Activated naive CD4-positive, alpha-beta T cell treated with anti-CD3 and anti-CD28 coated beads, Interleukin-2, amount 10 ng/mL, durations not matched to agents 7 days and 5 days (primary cell): ENCODE measurements around the gene RAB40B.

Source experiments
- CTCF ChIA-PET: fragments of 350-600 bp; sonication (Branson Sonifier 250); formaldehyde crosslinking; loops from one replicate; lab custom pipeline; 2021; ENCODE audit warnings: antibody characterized with exemption; lab: Charles Lee
- DNase-seq: peaks from one replicate; pipeline ENCODE4 v3.0.0-alpha.2; 2020
- H3K27ac Mint-ChIP-seq: one replicate; pipeline ENCODE4 v1.8.0; 2021; ENCODE audit warnings: mild to moderate bottlenecking, moderate library complexity, mixed read lengths
- H3K27me3 Mint-ChIP-seq: one replicate; pipeline ENCODE4 v1.8.0; 2021; ENCODE audit warnings: mild to moderate bottlenecking, mixed read lengths
- H3K36me3 Mint-ChIP-seq: one replicate; pipeline ENCODE4 v1.8.0; 2021; ENCODE audit warnings: mixed read lengths
- H3K4me1 Mint-ChIP-seq: one replicate; pipeline ENCODE4 v1.8.0; 2021; ENCODE audit warnings: mixed read lengths
- H3K4me3 Mint-ChIP-seq: one replicate; pipeline ENCODE4 v1.8.0; 2021; ENCODE audit warnings: mild to moderate bottlenecking, moderate library complexity, mixed read lengths
- H3K9me3 Mint-ChIP-seq: one replicate; pipeline ENCODE4 v1.8.0; 2021; ENCODE audit warnings: mixed read lengths

The RAB40B gene

DNA sequence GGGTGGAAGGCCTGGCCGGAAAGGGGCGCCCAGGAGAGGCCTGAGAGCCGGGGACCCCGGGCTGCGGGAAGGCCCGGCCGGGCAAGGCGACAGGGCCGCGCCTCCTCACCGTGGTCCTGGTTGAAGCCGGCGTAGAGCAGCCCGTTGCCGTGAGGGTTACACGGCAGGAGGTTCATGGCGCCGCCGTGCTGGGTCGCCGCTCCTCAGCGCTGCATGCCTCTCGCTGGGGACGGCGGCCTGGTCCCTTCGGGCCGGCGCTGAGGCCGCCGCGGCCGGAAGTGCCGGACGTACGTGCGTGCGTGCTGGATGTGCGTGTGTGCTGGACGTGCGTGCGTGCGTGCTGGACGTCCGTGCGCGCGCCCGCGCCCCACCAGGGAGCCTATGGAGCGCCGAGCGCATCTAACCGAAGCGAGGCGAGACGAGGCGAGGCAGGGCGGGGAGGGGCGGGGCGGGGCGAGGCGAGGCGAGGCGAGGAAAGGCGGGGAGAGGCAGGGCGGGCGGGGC is 50.3 kb downstream of the RAB40B start, which contains the start of gene WDR45B:
WDR45B (minus strand) TSS at position 280 of the 504 bp plus-strand sequence; CDS start at position 176, 104 bp downstream.
- peaks cover 28% of the 10 kb centered on the region for H3K4me1 Mint-ChIP-seq
- CTCF ChIA-PET, result no interaction called here
- H3K9me3 Mint-ChIP-seq, result no peaks in the 10 kb centered on the region
- H3K4me3 Mint-ChIP-seq, result peak within 1 kb of the TSS; percentile 79
- peaks cover 17% of the 10 kb centered on the region for H3K36me3 Mint-ChIP-seq
- peaks cover 15% of the 10 kb centered on the region for H3K27me3 Mint-ChIP-seq
- H3K27ac Mint-ChIP-seq, result peak within 1 kb of the TSS; percentile 90
- peak; percentile 92 for DNase-seq

- H3K4me3 Mint-ChIP-seq, result peak overlapping the region; percentile 79
- no peaks in the 10 kb centered on the region for H3K9me3 Mint-ChIP-seq
- peaks cover 28% of the 10 kb centered on the region for H3K4me1 Mint-ChIP-seq
- H3K36me3 Mint-ChIP-seq, result peaks cover 19% of the 10 kb centered on the region
- peaks cover 15% of the 10 kb centered on the region for H3K27me3 Mint-ChIP-seq
- DNase-seq, result peak; percentile 62
- CTCF ChIA-PET, result interaction anchor here (0.9 kb wide), 1 partner anchor 16 kb away, joined by 3 read pairs; no protein-coding TSS in a partner anchor
- peak overlapping the region; percentile 84 for H3K27ac Mint-ChIP-seq
Measured at GRCh38 chr17:82647593-82648164, 50.8 kb downstream of the RAB40B start.

GRCh38 chr17:82645516-82645915 is 53.0 kb downstream of the RAB40B start:
- no peaks in the 10 kb centered on the region for H3K9me3 Mint-ChIP-seq
- H3K27ac Mint-ChIP-seq, result no peak overlapping the region
- H3K36me3 Mint-ChIP-seq, result peaks cover 29% of the 10 kb centered on the region
- no peak for DNase-seq
- H3K4me3 Mint-ChIP-seq, result peak overlapping the region; percentile 79
- H3K27me3 Mint-ChIP-seq, result peaks cover 9% of the 10 kb centered on the region
- CTCF ChIA-PET, result no interaction called here
- peaks cover 28% of the 10 kb centered on the region for H3K4me1 Mint-ChIP-seq

DNA sequence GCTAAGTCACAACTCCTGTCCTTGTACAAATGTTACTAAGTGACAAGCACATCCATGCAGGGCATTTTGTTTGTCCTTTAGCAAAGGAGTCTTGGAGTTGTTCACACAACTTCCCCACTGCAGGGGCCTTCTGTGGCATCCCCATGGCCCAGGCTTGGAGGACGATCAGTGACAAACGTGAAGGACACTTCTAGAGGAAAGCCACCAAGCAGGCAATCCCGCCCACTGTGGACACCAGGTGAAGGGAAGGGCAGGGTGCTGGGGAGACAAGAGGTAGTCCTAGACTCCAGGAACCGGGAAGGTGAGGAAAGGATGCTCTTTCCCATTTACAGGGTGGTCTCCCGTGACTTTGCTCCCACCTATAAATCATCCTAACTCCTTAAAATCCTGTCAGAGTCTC is 54.4 kb downstream of the RAB40B start:
- DNase-seq, result no peak
- H3K4me3 Mint-ChIP-seq, result no peak overlapping the region
- CTCF ChIA-PET, result no interaction called here
- H3K27ac Mint-ChIP-seq, result no peak overlapping the region
- no peaks in the 10 kb centered on the region for H3K9me3 Mint-ChIP-seq
- peaks cover 36% of the 10 kb centered on the region for H3K36me3 Mint-ChIP-seq
- no peaks in the 10 kb centered on the region for H3K27me3 Mint-ChIP-seq
- H3K4me1 Mint-ChIP-seq, result peaks cover 27% of the 10 kb centered on the region

DNA sequence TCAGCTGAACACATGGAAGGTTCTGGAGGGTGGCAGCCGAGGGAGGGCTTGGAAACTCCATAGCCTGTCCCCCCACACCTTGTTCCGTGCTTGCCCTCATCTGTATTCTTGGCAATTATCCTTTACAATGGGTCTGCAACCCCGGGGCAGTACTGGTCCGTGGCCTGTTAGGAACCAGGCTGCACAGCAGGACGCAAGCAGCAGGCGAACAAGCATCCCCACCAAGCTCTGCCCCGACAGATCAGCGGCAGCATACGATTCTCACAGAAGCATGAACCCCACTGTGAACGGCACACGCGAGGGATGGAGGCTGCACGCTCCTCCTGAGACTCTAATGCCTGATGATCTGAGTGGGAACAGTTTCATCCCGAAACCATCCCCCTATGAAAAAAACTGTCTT is 56.5 kb downstream of the RAB40B start:
- no peak overlapping the region for H3K27ac Mint-ChIP-seq
- H3K36me3 Mint-ChIP-seq, result peaks cover 45% of the 10 kb centered on the region
- CTCF ChIA-PET, result no interaction called here
- peaks cover 33% of the 10 kb centered on the region for H3K4me1 Mint-ChIP-seq
- H3K4me3 Mint-ChIP-seq, result no peak overlapping the region
- no peak for DNase-seq
- H3K9me3 Mint-ChIP-seq, result no peaks in the 10 kb centered on the region
- no peaks in the 10 kb centered on the region for H3K27me3 Mint-ChIP-seq

- Mint-ChIP-seq H3K27me3 (no peaks in the 10 kb centered on the region), H3K4me1 (peaks cover 19% of the 10 kb centered on the region), H3K27ac (no peak overlapping the region), H3K36me3 (peaks cover 45% of the 10 kb centered on the region), H3K9me3 (no peaks in the 10 kb centered on the region), H3K4me3 (no peak overlapping the region)
- CTCF ChIA-PET, result no interaction called here
- DNase-seq, result no peak
Measured at GRCh38 chr17:82640036-82640435, 58.5 kb downstream of the RAB40B start.

DNA sequence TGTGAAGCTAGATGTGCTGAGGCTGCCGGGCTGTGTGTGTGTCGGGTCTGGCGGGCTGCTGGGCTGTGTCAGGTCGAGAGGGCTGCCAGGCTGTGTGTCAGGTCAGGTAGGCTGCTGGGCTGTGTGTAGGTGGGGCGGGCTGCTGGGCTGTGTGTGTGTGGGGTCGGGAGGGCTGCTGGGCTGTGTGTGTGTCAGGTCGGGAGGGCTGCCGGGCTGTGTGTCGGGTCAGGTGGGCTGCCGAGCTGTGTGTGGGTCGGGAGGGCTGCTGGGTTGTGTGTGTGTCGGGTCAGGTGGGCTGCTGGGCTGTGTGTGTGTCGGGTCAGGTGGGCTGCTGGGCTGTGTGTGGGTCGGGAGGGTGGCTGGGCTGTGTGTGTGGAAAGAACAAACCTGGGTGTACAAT is 58.9 kb downstream of the RAB40B start:
- CTCF ChIA-PET, result no interaction called here
- Mint-ChIP-seq H3K27me3 (no peaks in the 10 kb centered on the region), H3K4me1 (peaks cover 22% of the 10 kb centered on the region), H3K27ac (no peak overlapping the region), H3K4me3 (no peak overlapping the region), H3K9me3 (no peaks in the 10 kb centered on the region), H3K36me3 (peaks cover 47% of the 10 kb centered on the region)
- DNase-seq, result no peak

- Mint-ChIP-seq H3K4me1 (peaks cover 17% of the 10 kb centered on the region), H3K4me3 (no peak overlapping the region), H3K9me3 (no peaks in the 10 kb centered on the region), H3K27ac (no peak overlapping the region), H3K27me3 (no peaks in the 10 kb centered on the region), H3K36me3 (peaks cover 46% of the 10 kb centered on the region)
- DNase-seq, result no peak
- CTCF ChIA-PET, result interaction anchor here (1.5 kb wide), 1 partner anchor 23 kb away, joined by 3 read pairs; no protein-coding TSS in a partner anchor
Measured at GRCh38 chr17:82638183-82638773, 60.2 kb downstream of the RAB40B start.

GRCh38 chr17:82636626-82637598 is 61.6 kb downstream of the RAB40B start:
- Mint-ChIP-seq H3K36me3 (peaks cover 43% of the 10 kb centered on the region), H3K27me3 (no peaks in the 10 kb centered on the region), H3K27ac (no peak overlapping the region), H3K4me1 (peaks cover 17% of the 10 kb centered on the region), H3K4me3 (no peak overlapping the region), H3K9me3 (no peaks in the 10 kb centered on the region)
- DNase-seq, result no peak
- CTCF ChIA-PET, result interaction anchor here (1.5 kb wide), 1 partner anchor 21 kb away, joined by 3 read pairs; no protein-coding TSS in a partner anchor

GRCh38 chr17:82633343-82633742 is 65.2 kb downstream of the RAB40B start:
- DNase-seq, result no peak
- Mint-ChIP-seq H3K36me3 (peaks cover 32% of the 10 kb centered on the region), H3K27me3 (no peaks in the 10 kb centered on the region), H3K4me3 (no peak overlapping the region), H3K4me1 (peaks cover 14% of the 10 kb centered on the region), H3K9me3 (no peaks in the 10 kb centered on the region), H3K27ac (no peak overlapping the region)
- CTCF ChIA-PET, result no interaction called here

- CTCF ChIA-PET, result interaction anchor here (1.5 kb wide), 1 partner anchor 15 kb away, joined by 3 read pairs; no protein-coding TSS in a partner anchor
- DNase-seq, result no peak
- no peak overlapping the region for H3K27ac Mint-ChIP-seq
- no peak overlapping the region for H3K4me3 Mint-ChIP-seq
- no peaks in the 10 kb centered on the region for H3K9me3 Mint-ChIP-seq
- peaks cover 11% of the 10 kb centered on the region for H3K4me1 Mint-ChIP-seq
- H3K36me3 Mint-ChIP-seq, result peaks cover 38% of the 10 kb centered on the region
- no peaks in the 10 kb centered on the region for H3K27me3 Mint-ChIP-seq
Measured at GRCh38 chr17:82632451-82632850, 66.0 kb downstream of the RAB40B start.

DNA sequence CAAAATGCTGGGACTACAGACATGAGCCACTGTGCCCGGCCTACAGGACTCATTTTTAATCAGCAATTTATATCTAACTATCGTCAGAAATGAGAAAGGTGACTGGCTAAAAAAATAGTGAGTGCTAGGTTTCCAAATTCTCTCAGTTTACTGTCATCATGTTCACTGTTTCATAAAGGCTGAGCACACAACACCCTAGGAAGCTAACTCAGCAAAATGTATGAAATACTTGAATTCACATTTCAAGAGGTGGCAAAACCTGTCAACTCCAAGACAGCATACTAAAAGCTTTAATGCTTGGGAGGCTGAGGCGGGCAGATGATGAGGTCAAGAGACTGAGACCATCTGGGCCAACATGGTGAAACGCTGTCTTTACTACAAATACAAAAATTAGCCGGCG is 67.0 kb downstream of the RAB40B start:
- CTCF ChIA-PET, result interaction anchor here (1.5 kb wide), 1 partner anchor 16 kb away, joined by 3 read pairs; no protein-coding TSS in a partner anchor
- H3K27ac Mint-ChIP-seq, result no peak overlapping the region
- DNase-seq, result no peak
- H3K4me3 Mint-ChIP-seq, result no peak overlapping the region
- peaks cover 36% of the 10 kb centered on the region for H3K36me3 Mint-ChIP-seq
- H3K9me3 Mint-ChIP-seq, result no peaks in the 10 kb centered on the region
- H3K27me3 Mint-ChIP-seq, result no peaks in the 10 kb centered on the region
- peaks cover 6% of the 10 kb centered on the region for H3K4me1 Mint-ChIP-seq

DNA sequence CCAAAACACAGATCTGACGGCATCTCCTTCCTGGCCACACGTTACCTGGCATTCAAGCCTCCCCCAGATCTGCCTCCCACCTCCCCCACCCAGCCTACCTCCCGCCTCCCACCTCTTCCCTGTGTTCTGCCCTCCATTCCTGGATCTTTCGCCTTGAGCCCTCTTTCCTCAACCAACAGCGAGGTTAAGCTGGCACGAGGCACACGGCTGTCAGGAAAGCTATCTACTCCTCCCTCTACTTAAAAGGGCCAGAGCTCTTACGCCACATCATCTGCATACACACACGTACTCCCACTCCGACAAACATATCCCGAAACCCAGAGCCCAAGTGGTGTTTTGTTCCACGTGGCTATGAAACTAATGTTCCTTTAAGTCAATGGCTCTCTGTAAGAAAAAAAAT is 68.3 kb downstream of the RAB40B start:
- Mint-ChIP-seq H3K9me3 (no peaks in the 10 kb centered on the region), H3K27me3 (no peaks in the 10 kb centered on the region), H3K4me3 (no peak overlapping the region), H3K27ac (no peak overlapping the region), H3K36me3 (peaks cover 33% of the 10 kb centered on the region), H3K4me1 (peaks cover 3% of the 10 kb centered on the region)
- DNase-seq, result no peak
- CTCF ChIA-PET, result no interaction called here

GRCh38 chr17:82629748-82630147 is 68.8 kb downstream of the RAB40B start:
- CTCF ChIA-PET, result interaction anchor here (1.0 kb wide), 1 partner anchor 19 kb away, joined by 3 read pairs; no protein-coding TSS in a partner anchor
- H3K9me3 Mint-ChIP-seq, result no peaks in the 10 kb centered on the region
- H3K27me3 Mint-ChIP-seq, result no peaks in the 10 kb centered on the region
- peaks cover 1% of the 10 kb centered on the region for H3K4me1 Mint-ChIP-seq
- H3K36me3 Mint-ChIP-seq, result peaks cover 35% of the 10 kb centered on the region
- DNase-seq, result no peak
- H3K27ac Mint-ChIP-seq, result peak overlapping the region; percentile 46
- no peak overlapping the region for H3K4me3 Mint-ChIP-seq
